Left renal pelvis (tissue), 4 donors: ENCODE data around the gene FAM83E. TPM values are rescaled to one million over a fixed set of nuclear protein-coding genes. Genes with fewer than 3 reads are reported as not detected.
"Not testable (repeated sequence)": the region's sequence is repeated elsewhere in the genome, so short reads cannot be mapped to it uniquely, and the experiment has no call there.

Source experiments
- DNase-seq, 4 donors: peaks; one replicate each; pipeline ENCODE4 v3.0.0-alpha.2; 2013; ENCODE audit warnings: low read depth in 4 of 4, low spot score in 3 of 4
- polyA plus RNA-seq, 4 donors: library from polyadenylated mRNA; unstranded; fragments of 120-200 nt; gene quantifications; one replicate each; pipeline ENCODE4 v1.2.1, GENCODE V29; 2013; ENCODE audit not compliant: insufficient read length in 4 of 4

FAM83E gene
- 1 to 10 TPM in 2 of 4 donors, under 1 TPM in 1, not detected in 1; 0.79 to 3.4 (median 1.9) TPM for polyA plus RNA-seq

- no peak for DNase-seq
Observed at GRCh38 chr19:48614436-48615230, at the start of gene FAM83E. FAM83E (minus strand) TSS chr19:48615076; CDS start chr19:48613372, 1,704 bp downstream.

- no peak for DNase-seq
Observed at GRCh38 chr19:48664476-48664875, 49.6 kb upstream of the FAM83E start.

DNA sequence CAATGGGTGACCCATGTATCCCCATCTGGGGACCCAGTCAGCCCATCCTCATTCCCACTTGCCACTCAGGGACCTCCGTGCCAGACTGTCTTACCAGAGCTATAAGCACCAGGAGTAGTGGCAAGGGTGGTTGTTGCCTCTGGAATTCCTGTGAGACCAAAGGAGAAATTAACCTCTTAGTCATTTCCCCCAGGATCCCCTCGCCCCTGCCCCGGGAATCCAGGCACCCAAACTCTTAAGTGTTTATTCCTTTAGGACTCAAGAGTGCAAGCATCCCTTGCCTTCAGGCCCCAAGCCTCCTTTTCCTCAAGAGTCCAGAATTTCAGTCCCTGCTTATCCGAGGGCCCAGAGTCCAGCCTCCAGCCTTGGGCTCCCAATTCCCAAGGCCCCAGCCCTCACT, 48.8 kb upstream of the FAM83E start:
- no peak for DNase-seq

DNA sequence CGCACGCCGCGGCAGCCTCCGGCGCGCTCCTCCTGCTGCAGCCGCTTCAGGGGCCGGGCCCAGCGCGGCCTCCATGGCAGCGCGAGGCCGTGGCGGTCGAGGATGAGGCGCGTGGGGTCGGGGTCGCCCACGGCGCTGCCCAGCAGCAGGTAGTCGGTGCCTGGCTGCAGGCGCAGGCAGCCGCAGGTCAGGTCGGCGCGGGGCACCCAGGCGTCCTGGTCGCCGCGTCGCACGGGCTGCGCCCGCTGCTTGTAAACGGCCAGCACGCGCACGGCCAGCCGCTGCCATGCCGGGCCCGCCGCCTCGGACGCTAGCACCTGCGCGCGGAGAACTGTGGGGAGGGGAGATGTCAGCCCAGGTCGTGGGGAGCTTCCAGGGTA, 46.8 kb upstream of the FAM83E start:
- DNase-seq, result no peak

GRCh38 chr19:48660852-48661710, 46.2 kb upstream of the FAM83E start:
- DNase-seq, result no peak

DNA sequence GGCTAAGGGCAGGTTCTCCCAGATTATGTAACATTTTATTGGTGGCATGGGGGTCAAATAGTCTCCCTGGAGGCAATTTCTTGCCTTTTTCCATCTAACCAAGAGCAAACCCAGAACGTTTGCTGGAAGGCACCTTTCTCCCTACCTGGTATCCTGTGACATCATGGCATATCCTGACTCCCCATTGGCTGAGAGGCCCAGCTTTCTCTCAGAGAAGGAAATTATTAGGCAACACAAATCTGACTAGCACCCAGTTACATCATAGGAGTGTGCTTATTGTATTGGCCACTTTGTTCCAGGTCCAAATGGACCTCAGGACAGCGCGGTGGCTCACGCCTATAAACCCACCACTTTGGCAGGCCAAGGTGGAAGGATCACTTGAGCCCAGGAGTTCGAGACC, 44.9 kb upstream of the FAM83E start:
- no peak for DNase-seq

GRCh38 chr19:48658483-48658882, 43.6 kb upstream of the FAM83E start:
- DNase-seq, result no peak

- DNase-seq, result not testable (repeated sequence)
Observed at GRCh38 chr19:48657828-48658227, 43.0 kb upstream of the FAM83E start.

DNA sequence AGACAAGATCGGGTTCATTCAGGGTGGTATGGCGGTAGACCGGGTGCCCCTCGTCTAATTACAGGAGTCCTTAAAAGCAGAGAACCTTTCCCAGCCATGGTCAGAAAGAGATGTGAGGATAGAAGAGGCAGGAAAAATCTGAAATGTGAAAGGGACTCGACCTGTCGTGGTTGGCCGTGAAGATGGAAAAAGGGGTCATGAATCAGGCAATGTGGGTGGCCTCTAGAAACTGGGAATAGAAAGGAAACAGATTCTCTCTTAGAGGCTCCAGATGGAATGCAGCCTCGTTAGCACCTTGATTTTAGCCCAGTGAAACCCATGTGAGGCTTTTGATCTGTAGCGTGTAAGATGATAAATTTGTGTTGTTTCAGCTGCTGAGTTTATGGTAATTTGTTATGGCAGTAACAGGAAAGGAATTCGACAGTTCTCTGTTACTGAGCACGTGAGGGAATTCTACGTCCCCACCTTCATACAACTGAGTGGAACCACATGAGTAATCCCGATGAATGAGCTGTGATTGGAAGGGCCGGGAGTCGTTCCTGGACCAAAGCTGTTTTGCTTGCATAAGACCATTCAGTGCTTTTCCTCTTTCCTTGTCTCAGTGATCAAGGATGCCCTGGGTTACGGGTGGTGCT, 42.1 kb upstream of the FAM83E start:
- DNase-seq, result no peak

GRCh38 chr19:48654299-48655059, 39.6 kb upstream of the FAM83E start:
- DNase-seq, result no peak

- DNase-seq, result no peak
Observed at GRCh38 chr19:48651683-48652048, 36.8 kb upstream of the FAM83E start.

DNA sequence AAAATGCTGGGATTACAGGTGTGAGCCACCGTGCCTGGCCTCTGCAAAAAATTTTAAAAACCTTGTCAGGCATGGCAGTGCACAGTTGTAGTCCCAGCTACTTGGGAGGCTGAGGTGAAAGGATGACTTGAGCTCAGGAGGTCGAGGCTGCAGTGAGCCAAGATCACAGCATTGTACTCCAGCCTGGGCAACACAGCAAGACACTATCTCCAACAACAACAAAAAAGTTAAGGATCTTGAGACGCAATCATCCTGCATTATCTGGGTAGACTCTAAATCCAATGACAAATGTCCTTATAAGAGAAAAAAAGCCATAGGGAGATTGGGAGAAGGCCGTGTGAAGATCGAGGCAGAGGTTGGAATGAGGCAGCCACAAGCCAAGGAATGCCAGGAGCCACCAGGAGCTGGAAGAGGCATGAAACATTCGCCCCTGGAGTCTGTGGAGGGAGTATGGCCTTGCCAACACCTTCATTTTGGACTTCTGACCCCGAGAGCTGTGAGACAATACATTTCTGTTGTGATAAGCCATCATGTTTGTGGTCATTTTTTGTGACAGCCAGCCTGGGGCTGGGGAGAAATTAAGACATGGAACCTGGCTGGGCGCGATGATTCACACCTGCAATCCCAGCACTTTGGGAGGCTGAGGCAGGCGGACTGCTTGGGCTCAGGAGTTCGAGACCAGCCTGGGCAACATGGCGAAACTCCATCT, 36.3 kb upstream of the FAM83E start:
- no peak for DNase-seq

GRCh38 chr19:48648134-48648533, 33.3 kb upstream of the FAM83E start:
- no peak for DNase-seq

DNA sequence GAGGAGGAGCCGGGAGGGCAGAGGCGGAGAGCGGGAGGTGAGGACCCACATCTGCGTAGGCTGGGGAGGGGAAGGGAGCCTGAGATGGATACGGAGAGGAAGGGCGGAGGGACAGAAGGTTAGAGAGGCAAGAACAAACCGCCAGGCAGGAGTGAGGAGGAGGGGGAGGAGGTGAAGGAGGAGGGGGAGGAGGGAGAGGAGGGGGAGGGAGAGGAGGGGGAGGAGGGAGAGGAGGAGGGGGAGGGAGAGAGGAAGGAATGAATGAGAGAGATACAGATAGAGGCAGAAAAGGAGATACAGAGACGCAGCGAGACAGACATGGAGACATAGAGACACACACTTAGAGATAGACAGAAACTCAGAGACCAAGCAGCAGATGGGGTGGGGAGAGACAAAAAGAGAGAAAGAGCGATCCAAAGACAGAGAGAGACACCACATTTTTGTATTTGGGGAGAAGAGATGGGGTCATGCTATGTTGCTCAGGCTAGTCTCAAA, 31.9 kb upstream of the FAM83E start:
- no peak for DNase-seq

DNA sequence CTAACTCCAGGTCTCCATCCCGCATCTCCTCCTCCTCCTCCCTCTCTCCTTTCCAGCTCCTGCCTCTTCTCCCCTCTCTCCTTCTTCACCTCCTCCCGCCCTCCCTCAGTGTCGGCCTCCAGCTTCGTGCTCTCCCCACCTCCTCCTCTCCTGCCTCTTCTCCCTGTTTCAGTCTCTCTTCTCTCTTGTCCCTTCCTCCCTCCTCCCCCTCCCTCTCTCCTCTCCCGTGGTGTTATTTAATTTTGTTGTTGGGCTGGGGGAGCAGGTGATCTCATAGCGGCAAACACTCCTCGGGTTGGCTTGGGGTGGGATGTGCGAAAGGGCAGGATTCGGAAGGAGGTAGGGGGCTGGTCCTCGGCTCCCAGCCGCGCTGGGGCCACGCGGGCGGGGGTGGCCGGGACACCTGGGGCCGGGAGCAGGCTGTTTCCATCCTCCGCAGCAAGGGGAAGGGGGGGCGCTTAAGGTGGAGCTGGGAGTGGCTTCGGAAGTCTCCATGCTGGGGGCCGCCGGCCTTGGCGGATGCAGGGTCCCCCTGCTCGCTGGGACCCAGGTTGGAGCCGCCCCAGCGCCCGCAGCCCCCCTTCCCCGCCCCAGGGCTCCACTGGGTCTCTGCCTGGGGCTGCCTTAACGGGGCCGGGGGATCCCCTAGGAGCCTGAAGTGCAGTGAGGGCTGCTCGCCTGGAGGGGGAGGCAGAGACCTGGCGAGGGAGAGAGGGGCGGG, 31.3 kb upstream of the FAM83E start, which contains the start of gene CA11:
Gene CA11, minus strand, starts transcription at position 187 of the 721 bp plus-strand sequence. CDS start 555 bp downstream, outside the sequence.
- peak in 1 of 4 donors; percentile 83 for DNase-seq

- no peak for DNase-seq
Observed at GRCh38 chr19:48645620-48646000, 30.7 kb upstream of the FAM83E start.

GRCh38 chr19:48644839-48645619, 30.2 kb upstream of the FAM83E start:
- peak in 1 of 4 donors; percentile 65 for DNase-seq

- DNase-seq, result no peak
Observed at GRCh38 chr19:48644355-48644754, 29.5 kb upstream of the FAM83E start.
